ENCODE data around the gene KIF7. TPM values are rescaled to one million over a fixed set of nuclear protein-coding genes. Genes with fewer than 3 reads are reported as not detected.

KIF7 gene
- total and polyA plus RNA-seq, 2 of the 8 experiments (the other 6 are each of a cell fraction or from before 2014, with no cell fraction given) = 4.9 to 14.0 TPM

DNA sequence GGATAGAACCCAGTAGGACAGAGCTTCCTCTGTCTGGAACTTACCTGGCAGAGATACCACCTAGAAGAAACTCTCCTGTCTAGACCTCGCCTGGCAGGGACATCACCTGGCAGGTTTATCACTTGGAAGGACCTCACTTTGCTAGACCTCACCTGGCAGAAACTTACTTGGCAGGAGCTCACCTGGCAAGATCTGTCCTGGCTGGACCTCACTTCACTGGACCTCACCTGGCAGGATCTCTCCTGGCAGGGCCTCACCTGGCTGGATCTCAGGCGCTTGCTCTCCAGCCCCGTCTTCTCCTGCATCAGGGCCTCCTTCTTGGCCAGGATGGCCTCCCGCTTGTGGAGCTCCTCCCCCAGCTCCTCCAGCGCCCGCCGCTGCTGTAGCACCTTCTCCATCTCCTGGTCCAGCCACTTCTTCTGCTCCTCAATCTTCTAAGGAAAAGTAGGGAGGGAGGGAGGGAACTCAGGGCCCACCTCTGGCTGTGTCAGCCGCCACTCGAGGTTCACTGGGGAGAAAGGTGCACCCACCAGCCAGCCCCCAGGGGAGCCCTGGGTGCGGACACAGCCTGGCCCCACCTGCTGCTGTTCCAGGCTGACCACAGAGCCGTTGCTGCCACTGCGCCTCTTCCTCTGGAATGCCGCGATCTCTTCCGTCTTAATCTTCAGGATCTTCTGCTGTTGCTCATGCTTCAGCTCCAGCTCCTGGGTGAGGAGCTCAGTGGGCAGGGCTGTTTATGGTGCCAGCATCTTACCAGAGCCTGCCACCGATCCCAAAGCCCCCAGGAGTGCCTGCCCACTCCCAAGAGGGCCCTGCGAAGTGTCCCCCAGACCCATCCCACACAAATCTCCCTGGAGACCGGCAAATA is 22.5 kb downstream of the KIF7 start (continued):
- TF ChIP-seq, protein P1, sequence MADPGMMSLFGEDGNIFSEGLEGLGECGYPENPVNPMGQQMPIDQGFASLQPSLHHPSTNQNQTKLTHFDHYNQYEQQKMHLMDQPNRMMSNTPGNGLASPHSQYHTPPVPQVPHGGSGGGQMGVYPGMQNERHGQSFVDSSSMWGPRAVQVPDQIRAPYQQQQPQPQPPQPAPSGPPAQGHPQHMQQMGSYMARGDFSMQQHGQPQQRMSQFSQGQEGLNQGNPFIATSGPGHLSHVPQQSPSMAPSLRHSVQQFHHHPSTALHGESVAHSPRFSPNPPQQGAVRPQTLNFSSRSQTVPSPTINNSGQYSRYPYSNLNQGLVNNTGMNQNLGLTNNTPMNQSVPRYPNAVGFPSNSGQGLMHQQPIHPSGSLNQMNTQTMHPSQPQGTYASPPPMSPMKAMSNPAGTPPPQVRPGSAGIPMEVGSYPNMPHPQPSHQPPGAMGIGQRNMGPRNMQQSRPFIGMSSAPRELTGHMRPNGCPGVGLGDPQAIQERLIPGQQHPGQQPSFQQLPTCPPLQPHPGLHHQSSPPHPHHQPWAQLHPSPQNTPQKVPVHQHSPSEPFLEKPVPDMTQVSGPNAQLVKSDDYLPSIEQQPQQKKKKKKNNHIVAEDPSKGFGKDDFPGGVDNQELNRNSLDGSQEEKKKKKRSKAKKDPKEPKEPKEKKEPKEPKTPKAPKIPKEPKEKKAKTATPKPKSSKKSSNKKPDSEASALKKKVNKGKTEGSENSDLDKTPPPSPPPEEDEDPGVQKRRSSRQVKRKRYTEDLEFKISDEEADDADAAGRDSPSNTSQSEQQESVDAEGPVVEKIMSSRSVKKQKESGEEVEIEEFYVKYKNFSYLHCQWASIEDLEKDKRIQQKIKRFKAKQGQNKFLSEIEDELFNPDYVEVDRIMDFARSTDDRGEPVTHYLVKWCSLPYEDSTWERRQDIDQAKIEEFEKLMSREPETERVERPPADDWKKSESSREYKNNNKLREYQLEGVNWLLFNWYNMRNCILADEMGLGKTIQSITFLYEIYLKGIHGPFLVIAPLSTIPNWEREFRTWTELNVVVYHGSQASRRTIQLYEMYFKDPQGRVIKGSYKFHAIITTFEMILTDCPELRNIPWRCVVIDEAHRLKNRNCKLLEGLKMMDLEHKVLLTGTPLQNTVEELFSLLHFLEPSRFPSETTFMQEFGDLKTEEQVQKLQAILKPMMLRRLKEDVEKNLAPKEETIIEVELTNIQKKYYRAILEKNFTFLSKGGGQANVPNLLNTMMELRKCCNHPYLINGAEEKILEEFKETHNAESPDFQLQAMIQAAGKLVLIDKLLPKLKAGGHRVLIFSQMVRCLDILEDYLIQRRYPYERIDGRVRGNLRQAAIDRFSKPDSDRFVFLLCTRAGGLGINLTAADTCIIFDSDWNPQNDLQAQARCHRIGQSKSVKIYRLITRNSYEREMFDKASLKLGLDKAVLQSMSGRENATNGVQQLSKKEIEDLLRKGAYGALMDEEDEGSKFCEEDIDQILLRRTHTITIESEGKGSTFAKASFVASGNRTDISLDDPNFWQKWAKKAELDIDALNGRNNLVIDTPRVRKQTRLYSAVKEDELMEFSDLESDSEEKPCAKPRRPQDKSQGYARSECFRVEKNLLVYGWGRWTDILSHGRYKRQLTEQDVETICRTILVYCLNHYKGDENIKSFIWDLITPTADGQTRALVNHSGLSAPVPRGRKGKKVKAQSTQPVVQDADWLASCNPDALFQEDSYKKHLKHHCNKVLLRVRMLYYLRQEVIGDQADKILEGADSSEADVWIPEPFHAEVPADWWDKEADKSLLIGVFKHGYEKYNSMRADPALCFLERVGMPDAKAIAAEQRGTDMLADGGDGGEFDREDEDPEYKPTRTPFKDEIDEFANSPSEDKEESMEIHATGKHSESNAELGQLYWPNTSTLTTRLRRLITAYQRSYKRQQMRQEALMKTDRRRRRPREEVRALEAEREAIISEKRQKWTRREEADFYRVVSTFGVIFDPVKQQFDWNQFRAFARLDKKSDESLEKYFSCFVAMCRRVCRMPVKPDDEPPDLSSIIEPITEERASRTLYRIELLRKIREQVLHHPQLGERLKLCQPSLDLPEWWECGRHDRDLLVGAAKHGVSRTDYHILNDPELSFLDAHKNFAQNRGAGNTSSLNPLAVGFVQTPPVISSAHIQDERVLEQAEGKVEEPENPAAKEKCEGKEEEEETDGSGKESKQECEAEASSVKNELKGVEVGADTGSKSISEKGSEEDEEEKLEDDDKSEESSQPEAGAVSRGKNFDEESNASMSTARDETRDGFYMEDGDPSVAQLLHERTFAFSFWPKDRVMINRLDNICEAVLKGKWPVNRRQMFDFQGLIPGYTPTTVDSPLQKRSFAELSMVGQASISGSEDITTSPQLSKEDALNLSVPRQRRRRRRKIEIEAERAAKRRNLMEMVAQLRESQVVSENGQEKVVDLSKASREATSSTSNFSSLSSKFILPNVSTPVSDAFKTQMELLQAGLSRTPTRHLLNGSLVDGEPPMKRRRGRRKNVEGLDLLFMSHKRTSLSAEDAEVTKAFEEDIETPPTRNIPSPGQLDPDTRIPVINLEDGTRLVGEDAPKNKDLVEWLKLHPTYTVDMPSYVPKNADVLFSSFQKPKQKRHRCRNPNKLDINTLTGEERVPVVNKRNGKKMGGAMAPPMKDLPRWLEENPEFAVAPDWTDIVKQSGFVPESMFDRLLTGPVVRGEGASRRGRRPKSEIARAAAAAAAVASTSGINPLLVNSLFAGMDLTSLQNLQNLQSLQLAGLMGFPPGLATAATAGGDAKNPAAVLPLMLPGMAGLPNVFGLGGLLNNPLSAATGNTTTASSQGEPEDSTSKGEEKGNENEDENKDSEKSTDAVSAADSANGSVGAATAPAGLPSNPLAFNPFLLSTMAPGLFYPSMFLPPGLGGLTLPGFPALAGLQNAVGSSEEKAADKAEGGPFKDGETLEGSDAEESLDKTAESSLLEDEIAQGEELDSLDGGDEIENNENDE (IDR thresholded peaks at IDR 0.05; ENCODE audit: insufficient replicate concordance, low read length) = no peak
- no peak for TF ChIP-seq RBBP5 (IDR thresholded peaks at IDR 0.05; ENCODE audit: borderline replicate concordance, low read depth, low read length)
- no peak for TF ChIP-seq RAD21 (IDR thresholded peaks at IDR 0.05 in 1 of 2, conservative IDR thresholded peaks at IDR 0.05 in 1 of 2; ENCODE audit: low read depth in 2 of 2, low read length in 2 of 2)
- no peak for TF ChIP-seq PHF8 (conservative IDR thresholded peaks at IDR 0.05; ENCODE audit: low read depth, low read length)
- TF ChIP-seq EP300 (IDR thresholded peaks at IDR 0.05; ENCODE audit: borderline replicate concordance in 1 of 2, low read depth in 2 of 2, low read length in 2 of 2) = no peak
- no peak for TF ChIP-seq SRF (IDR thresholded peaks at IDR 0.05; ENCODE audit: low read depth, low read length)
- no peak for TF ChIP-seq TEAD4 (IDR thresholded peaks at IDR 0.05; ENCODE audit: low read depth, low read length)
- TF ChIP-seq GABPA (IDR thresholded peaks at IDR 0.05; ENCODE audit: borderline replicate concordance, insufficient read depth, low read length) = no peak
- TF ChIP-seq RXRA (IDR thresholded peaks at IDR 0.05; ENCODE audit: insufficient read depth, low read depth, low read length) = no peak
